Pons (tissue), 1 donor: ENCODE data around the gene PTPN6.

Experiments
- DNase-seq: peaks from one replicate; pipeline ENCODE4 v3.0.0-alpha.2; 2016; ENCODE audit warnings: low spot score

Gene PTPN6

DNA sequence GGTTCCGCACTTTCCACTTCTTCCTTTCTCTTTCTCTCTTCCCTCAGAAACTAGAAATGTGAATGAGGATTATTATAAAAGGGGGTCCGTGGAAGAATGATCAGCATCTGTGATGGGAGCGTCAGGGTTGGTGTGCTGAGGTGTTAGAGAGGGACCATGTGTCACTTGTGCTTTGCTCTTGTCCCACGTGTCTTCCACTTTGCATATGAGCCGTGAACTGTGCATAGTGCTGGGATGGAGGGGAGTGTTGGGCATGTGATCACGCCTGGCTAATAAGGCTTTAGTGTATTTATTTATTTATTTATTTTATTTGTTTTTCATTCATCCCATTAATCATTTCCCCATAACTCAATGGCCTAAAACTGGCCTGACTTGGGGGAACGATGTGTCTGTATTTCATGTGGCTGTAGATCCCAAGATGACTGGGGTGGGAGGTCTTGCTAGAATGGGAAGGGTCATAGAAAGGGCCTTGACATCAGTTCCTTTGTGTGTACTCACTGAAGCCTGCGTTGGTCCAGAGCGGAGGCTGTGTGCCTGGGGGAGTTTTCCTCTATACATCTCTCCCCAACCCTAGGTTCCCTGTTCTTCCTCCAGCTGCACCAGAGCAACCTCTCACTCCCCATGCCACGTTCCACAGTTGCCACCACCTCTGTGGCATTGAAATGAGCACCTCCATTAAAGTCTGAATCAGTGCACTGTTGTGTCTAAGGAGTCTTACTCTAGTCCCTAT, 28.0 kb upstream of the PTPN6 start:
- DNase-seq: no peak

- no peak for DNase-seq
Observed at GRCh38 chr12:6923851-6924250, 27.3 kb upstream of the PTPN6 start.

DNA sequence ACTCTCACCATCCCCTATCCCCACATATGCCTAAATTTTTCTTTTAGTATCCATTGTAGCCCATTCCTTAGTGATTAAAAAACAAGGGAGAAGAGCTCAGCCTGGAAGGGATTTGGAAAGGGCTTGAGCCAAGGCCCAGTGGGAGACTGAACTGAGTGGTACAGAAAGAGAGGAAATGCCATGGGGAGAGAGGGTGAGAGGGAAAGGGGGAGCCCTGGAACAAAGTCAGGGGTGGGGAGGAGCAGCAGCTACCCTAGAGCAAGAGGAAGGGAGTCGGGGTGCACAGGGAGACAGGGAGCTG, 26.0 kb upstream of the PTPN6 start:
- no peak for DNase-seq

DNA sequence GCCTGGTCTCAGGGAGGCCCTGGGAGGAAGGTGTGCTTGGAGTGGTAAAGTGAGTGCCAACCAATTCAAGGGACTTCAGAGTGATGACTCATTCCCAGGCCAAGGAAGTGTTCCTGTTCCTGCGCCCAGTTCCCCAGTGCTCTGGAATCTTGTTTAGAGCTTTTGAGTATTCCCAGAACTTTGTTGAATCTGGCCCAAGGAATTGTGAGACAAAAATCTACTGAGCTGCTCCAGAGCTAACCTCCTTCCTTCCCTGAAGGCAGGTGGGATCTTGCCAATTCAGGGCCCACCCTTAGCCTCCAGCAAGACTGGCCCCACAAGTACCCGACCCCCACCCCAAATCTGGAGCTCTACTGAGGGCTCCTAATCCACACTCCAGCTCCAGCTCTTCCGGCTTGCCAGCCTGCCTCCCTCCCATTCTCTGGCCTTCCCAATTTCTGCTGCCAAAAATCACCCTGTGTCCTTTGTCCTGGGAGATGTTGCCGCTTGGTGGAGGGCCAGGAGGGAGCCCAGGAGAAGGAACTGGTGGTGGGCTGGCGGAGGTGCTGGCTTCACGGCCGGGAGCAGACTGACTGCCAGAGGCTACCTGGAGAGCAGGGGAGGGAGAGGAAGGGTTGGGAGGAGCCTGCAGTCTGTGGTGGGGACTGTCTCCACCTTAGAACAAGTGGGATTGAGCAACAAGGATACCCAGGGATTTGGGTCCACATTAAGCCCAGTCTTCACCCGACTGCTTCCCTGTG, 25.4 kb upstream of the PTPN6 start:
- peak; percentile 71 for DNase-seq

GRCh38 chr12:6927379-6928021, 23.7 kb upstream of the PTPN6 start, which contains the start of gene ATN1:
ATN1 (plus strand) TSS chr12:6927959; CDS start chr12:6934002, 6,043 bp downstream.
- DNase-seq: peak; percentile 77

DNA sequence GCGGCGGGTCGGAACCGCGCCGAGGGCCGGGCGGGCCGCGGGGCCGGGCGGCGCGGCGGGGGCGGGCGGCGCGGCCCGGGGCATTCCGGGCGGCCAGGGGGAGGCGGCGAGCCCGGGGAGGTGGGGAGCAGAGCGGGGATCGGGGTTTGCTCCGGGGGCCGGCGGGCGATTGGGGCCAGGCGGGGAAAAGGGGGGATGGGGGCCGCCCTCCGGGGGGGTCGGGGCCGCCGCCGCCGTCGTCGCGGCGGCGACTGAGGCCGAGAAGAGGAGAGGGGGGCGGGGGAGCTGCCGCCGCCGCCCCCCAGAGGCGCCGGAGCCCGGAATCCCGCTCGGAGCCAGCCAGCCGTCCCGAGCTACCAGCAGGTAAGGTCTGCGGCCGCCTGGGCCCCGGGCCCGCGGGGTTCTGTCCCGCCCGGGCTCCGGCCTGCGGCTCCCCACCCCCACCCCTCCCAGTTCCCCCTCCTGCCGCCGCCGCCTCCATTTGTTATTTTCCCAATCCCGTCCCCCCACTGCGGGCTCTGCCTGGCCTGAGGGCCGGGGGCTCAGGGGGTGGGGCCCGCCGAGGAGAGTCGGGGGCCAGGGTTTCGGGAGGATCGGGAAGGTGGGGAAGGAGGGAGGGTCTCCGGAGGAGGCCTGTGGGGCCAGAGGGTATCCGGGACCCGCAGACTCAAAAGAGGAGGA, 23.0 kb upstream of the PTPN6 start:
- no peak for DNase-seq

DNA sequence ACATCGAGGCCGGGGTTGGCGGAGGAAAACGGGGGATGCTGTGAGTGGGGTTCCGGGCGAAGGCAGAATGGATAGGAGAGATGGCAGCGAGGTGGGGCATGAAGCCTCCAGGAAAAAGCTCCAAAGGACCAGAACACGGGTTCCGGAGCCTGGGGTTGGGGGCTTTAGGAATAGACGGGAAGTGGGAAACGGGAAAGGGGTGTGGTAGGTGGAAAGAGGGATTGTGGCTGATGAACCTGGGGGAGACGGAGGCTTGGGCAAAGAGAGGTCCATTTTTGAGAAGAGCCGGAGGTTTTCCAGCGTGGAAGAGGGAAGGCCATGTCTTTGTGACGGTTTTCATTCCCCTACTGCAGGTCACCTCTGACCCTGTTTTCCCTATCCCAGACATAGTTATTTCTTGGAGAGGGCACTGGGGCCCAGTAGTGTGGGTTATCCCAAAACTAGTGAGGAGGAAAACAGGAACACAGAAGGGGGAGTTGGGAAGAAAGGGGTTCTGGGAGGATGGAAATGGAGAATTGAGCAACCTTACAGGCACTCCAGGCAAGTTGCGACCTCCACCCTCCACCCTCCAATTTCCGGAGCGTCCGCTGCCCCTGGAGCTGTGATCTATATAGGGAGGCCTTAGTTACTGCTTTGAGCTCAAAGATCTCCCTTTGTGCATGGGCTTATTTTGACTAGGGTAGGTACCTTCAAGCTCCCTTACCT, 22.3 kb upstream of the PTPN6 start:
- DNase-seq: no peak

DNA sequence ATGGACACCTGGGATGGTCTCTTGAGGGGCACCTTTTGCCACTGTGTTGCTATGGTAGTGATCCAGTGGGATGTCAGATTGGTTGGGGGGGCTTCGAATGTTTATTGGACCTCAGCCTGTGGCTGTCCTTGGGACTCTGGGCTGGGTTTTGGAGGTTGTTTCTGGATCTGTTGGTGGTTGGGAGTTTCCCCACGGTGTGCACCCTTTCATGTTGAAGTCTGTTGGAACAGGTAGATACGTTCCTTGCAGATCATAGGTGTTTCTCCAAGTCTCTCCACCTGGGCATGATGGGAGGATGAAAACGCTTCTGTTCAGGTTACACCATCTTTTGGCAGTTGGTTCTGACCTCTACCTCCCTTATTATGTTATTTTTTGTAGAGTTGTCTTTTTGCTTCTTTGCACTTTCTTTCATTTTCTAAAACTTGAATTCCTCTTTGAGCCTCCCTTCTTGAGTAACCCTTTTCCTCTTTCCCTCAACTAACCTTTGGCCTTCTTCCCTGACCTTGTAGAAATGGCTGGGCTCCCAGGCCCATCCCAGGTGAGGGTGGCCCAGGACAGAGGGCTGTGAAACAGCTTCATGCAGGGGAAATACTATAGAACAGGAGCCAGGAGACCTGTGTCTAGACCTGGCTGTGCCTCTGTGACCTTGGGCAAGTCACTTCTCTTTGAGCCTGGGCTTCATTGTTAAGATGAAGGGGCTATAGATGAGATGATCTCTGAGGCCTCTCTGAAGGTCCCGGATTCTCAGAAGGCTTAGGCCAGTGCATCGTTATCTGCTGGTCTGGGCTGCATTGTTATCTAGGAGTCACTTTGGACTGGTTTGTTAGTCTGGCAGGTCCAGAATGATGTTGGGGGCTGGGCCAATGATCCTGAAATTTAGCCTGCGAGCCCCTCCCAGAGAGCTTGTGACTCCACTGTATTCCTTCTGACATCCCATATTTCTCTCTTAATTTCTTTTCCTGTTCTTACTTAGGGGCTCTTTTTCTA, 21.4 kb upstream of the PTPN6 start:
- DNase-seq: no peak

GRCh38 chr12:6932766-6933165, 18.4 kb upstream of the PTPN6 start:
- DNase-seq: no peak

- no peak for DNase-seq
Observed at GRCh38 chr12:6934110-6934509, 17.0 kb upstream of the PTPN6 start.

GRCh38 chr12:6935371-6936193, 15.6 kb upstream of the PTPN6 start:
- DNase-seq: no peak

GRCh38 chr12:6936194-6936635, 14.9 kb upstream of the PTPN6 start:
- DNase-seq: no peak

DNA sequence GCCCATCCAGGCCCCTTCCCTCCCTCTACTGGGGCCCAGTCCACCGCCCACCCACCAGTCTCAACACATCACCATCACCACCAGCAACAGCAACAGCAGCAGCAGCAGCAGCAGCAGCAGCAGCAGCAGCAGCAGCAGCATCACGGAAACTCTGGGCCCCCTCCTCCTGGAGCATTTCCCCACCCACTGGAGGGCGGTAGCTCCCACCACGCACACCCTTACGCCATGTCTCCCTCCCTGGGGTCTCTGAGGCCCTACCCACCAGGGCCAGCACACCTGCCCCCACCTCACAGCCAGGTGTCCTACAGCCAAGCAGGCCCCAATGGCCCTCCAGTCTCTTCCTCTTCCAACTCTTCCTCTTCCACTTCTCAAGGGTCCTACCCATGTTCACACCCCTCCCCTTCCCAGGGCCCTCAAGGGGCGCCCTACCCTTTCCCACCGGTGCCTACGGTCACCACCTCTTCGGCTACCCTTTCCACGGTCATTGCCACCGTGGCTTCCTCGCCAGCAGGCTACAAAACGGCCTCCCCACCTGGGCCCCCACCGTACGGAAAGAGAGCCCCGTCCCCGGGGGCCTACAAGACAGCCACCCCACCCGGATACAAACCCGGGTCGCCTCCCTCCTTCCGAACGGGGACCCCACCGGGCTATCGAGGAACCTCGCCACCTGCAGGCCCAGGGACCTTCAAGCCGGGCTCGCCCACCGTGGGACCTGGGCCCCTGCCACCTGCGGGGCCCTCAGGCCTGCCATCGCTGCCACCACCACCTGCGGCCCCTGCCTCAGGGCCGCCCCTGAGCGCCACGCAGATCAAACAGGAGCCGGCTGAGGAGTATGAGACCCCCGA, 14.3 kb upstream of the PTPN6 start:
- no peak for DNase-seq

DNA sequence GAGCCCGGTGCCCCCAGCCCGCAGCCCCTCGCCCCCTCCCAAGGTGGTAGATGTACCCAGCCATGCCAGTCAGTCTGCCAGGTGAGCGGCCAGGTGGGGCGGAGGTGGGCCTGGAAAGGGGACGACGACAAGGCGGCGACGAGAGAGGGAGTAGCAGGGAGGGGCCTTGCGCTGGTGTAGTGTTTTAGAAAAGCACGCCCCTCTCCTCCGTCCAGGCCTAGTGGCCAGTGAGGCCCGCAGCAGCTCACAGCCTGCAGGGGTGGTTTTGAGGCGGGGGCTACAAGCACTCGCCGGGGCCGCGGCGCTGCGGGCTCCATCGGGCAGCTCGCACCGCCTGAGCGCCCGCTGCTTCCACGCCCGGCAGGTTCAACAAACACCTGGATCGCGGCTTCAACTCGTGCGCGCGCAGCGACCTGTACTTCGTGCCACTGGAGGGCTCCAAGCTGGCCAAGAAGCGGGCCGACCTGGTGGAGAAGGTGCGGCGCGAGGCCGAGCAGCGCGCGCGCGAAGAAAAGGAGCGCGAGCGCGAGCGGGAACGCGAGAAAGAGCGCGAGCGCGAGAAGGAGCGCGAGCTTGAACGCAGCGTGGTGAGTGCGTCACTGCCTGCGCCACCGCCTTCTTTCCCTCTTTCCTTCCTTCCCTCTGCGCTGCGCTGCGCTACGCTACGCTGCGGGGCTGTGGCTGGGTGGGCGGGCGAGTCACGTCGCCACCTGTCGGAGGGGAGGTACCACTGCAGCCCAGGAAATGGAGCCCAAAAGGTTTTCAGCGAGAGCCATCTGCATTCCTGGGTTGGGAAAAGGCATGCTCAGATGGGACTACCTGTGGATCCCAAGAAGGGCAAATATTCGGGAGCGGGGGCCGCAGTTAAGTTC, 13.4 kb upstream of the PTPN6 start:
- DNase-seq: peak; percentile 95

DNA sequence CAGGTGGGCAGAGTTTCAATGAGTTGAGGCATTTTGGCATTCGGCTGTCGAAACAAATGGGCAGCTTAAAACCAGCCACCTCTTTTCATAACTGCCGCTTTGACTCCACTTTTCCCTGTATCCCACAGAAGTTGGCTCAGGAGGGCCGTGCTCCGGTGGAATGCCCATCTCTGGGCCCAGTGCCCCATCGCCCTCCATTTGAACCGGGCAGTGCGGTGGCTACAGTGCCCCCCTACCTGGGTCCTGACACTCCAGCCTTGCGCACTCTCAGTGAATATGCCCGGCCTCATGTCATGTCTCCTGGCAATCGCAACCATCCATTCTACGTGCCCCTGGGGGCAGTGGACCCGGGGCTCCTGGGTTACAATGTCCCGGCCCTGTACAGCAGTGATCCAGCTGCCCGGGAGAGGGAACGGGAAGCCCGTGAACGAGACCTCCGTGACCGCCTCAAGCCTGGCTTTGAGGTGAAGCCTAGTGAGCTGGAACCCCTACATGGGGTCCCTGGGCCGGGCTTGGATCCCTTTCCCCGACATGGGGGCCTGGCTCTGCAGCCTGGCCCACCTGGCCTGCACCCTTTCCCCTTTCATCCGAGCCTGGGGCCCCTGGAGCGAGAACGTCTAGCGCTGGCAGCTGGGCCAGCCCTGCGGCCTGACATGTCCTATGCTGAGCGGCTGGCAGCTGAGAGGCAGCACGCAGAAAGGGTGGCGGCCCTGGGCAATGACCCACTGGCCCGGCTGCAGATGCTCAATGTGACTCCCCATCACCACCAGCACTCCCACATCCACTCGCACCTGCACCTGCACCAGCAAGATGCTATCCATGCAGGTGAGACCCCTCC, 12.6 kb upstream of the PTPN6 start:
- no peak for DNase-seq

DNA sequence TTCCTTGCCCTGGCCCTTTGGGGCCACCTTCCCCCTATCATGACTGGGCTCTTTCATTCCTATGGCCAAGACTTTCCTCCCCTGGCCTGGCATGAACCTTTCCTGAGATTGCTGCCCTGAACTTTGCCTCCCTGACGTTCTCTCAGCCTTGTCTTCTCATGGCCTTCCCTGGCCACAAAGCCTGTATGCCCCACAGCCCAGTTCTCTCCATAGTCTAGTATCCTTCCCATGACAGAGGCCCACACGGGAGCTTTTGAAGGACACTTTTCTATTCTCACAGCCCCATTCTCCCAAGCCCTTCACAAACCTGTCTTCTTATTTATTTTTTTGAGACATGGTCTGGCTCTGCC, 12.0 kb upstream of the PTPN6 start:
- DNase-seq: no peak

GRCh38 chr12:6941267-6941666, 9.9 kb upstream of the PTPN6 start:
- no peak for DNase-seq
